ENCODE results near the gene SMIM36.

DNA sequence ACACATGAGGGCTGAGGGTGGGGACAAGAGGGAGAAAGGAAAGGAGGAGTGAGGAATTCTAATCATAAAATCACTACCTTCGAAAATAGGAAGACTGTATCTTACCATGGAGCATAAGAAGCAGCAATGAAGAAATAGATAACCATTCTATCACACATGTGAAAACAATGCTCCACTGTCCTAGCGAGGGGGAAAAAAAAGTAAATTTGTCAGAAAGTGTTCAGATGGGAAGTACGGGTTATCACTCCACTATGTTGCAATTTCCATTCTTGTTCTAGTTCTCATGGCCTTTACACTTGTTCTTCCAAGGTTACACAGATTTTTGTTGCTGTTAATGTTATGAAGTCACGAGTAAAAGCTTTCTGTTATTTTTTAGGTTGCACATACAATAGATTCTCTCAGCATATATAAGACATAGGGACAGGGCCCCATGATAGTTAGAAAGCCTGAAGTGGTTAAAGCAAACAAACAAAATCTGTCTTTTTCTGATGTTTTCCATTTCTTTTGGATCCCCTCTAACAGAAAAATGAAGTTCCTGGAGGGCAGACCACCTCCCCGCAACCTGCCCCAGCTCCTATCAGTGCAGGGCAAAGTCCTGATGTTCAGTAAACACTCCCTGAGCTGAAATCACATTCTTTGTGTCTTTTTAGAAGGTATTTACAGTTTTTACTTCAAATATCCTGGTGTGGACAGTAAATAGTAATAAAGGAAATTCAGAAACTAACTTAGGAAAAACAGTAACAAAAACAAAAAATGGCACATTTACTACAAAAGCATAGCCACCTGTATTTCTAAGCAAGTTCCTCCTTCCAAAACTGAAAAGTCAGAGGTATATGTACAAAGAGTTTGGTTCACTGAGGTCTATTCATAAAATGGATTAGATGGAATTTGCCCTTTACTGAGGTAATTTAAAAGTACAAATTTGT is 103.3 kb downstream of the SMIM36 start:
- TF ChIP-seq CTCF (IDR thresholded peaks at IDR 0.05; ENCODE audit: low read length) (no peak), EZH2 (optimal IDR thresholded peaks at IDR 0.05; ENCODE audit: low read depth, low read length) (no peak), EZH2phosphoT487 (IDR thresholded peaks at IDR 0.05; ENCODE audit: low read length) (no peak)
